ENCODE data around the gene UGGT2. TPM values are rescaled to one million over a fixed set of nuclear protein-coding genes. Genes with fewer than 3 reads are reported as not detected.
A peak's percentile ranks its signal among the peaks of the same experiment; 100 is the strongest.
"Not testable (repeated sequence)": the region's sequence is repeated elsewhere in the genome, so short reads cannot be mapped to it uniquely, and the experiment has no call there.

The UGGT2 gene
- total and polyA plus RNA-seq, 2 of the 13 experiments (the other 11 are each of a cell fraction or from before 2014, with no cell fraction given), result 13.2 to 27.1 TPM

- FAIRE-seq; H3K27ac ChIP-seq (ENCODE audit: extremely low read length, insufficient read depth, low read length); BruUV-seq (replicated peaks); H3K9ac ChIP-seq (ENCODE audit: insufficient read depth, low read depth, low read length); POLR2A ChIA-PET; H3K4me1 ChIP-seq (ENCODE audit: insufficient read depth, low read length); H3K4me3 ChIP-seq (replicated peaks in 1 of 3; ENCODE audit: insufficient read depth in 1 of 3, low read depth in 2 of 3, low read length in 3 of 3); in situ Hi-C loops (cut with HindIII; ENCODE audit: extremely low pct_ligation_motif_present, low pct_unique_long_range_greater_than_20kb); CTCF ChIA-PET (ENCODE audit: low intra/inter-chr PET ratio, low total read pairs); H3K9me3 ChIP-seq (ENCODE audit: low read length); H2AFZ ChIP-seq (ENCODE audit: low read length); H3K36me3 ChIP-seq (replicated peaks in 1 of 2; ENCODE audit: control insufficient read depth in 1 of 2, insufficient read depth in 2 of 2, low read length in 2 of 2); DNase-seq (ENCODE audit: low spot score); intact Hi-C loops (cut with micrococcal nuclease; ENCODE audit: unreplicated experiment); ATAC-seq; H4K20me1 ChIP-seq (ENCODE audit: insufficient read depth, low read length); H3K27me3 ChIP-seq (ENCODE audit: control insufficient read depth in 1 of 2, insufficient read depth in 2 of 2, low read length in 2 of 2): not testable (repeated sequence)
- WGBS (ENCODE audit: low lambda C conversion rate), result 94% methylated on average over 5 of the region's 5 CpGs
- peak overlapping the region; percentile 84; the same call in 1 of the 2 replicates for H3K4me2 ChIP-seq (ENCODE audit: low read depth, low read length)
- H3K79me2 ChIP-seq (ENCODE audit: insufficient read depth, low read length), result peaks cover 18% of the 10 kb centered on the region
Observed at GRCh38 chr13:96051491-96051890, 1.7 kb downstream of the UGGT2 start.

GRCh38 chr13:96050955-96051354 is 2.2 kb downstream of the UGGT2 start:
- BruUV-seq (replicated peaks); in situ Hi-C loops (cut with HindIII; ENCODE audit: extremely low pct_ligation_motif_present, low pct_unique_long_range_greater_than_20kb); H3K4me2 ChIP-seq (ENCODE audit: low read depth, low read length); H3K4me3 ChIP-seq (replicated peaks in 1 of 3; ENCODE audit: insufficient read depth in 1 of 3, low read depth in 2 of 3, low read length in 3 of 3); POLR2A ChIA-PET; intact Hi-C loops (cut with micrococcal nuclease; ENCODE audit: unreplicated experiment); H3K9ac ChIP-seq (ENCODE audit: insufficient read depth, low read depth, low read length); ATAC-seq; H4K20me1 ChIP-seq (ENCODE audit: insufficient read depth, low read length); CTCF ChIA-PET (ENCODE audit: low intra/inter-chr PET ratio, low total read pairs); H2AFZ ChIP-seq (ENCODE audit: low read length); FAIRE-seq; DNase-seq (ENCODE audit: low spot score); H3K27ac ChIP-seq (ENCODE audit: extremely low read length, insufficient read depth, low read length); H3K9me3 ChIP-seq (ENCODE audit: low read length); H3K27me3 ChIP-seq (ENCODE audit: control insufficient read depth in 1 of 2, insufficient read depth in 2 of 2, low read length in 2 of 2); H3K36me3 ChIP-seq (replicated peaks in 1 of 2; ENCODE audit: control insufficient read depth in 1 of 2, insufficient read depth in 2 of 2, low read length in 2 of 2); H3K4me1 ChIP-seq (ENCODE audit: insufficient read depth, low read length): not testable (repeated sequence)
- 100% methylated on average over 4 of the region's 4 CpGs for WGBS (ENCODE audit: low lambda C conversion rate)
- H3K79me2 ChIP-seq (ENCODE audit: insufficient read depth, low read length), result peaks cover 20% of the 10 kb centered on the region

- DNase-seq (ENCODE audit: low spot score); in situ Hi-C loops (cut with HindIII; ENCODE audit: extremely low pct_ligation_motif_present, low pct_unique_long_range_greater_than_20kb); H3K27ac ChIP-seq (ENCODE audit: extremely low read length, insufficient read depth, low read length); H3K9me3 ChIP-seq (ENCODE audit: low read length); H2AFZ ChIP-seq (ENCODE audit: low read length); H3K27me3 ChIP-seq (ENCODE audit: control insufficient read depth in 1 of 2, insufficient read depth in 2 of 2, low read length in 2 of 2); CTCF ChIA-PET (ENCODE audit: low intra/inter-chr PET ratio, low total read pairs); POLR2A ChIA-PET; H3K4me3 ChIP-seq (replicated peaks in 1 of 3; ENCODE audit: insufficient read depth in 1 of 3, low read depth in 2 of 3, low read length in 3 of 3); FAIRE-seq; H3K9ac ChIP-seq (ENCODE audit: insufficient read depth, low read depth, low read length); H3K4me2 ChIP-seq (ENCODE audit: low read depth, low read length); BruUV-seq (replicated peaks); ATAC-seq; H3K4me1 ChIP-seq (ENCODE audit: insufficient read depth, low read length); intact Hi-C loops (cut with micrococcal nuclease; ENCODE audit: unreplicated experiment); H3K36me3 ChIP-seq (replicated peaks in 1 of 2; ENCODE audit: control insufficient read depth in 1 of 2, insufficient read depth in 2 of 2, low read length in 2 of 2); H4K20me1 ChIP-seq (ENCODE audit: insufficient read depth, low read length): not testable (repeated sequence)
- 94% methylated on average over 15 of the region's 16 CpGs for WGBS (ENCODE audit: low lambda C conversion rate)
- peak; percentile 94 for TF ChIP-seq ZBTB33 (CRISPR knock-in tag; IDR thresholded peaks at IDR 0.05)
- peak; percentile 73 for TF ChIP-seq ZNF281 (CRISPR knock-in tag; IDR thresholded peaks at IDR 0.05; ENCODE audit: borderline replicate concordance)
- 0 out of 2 replicates have a peak, but pooled peaks have one; percentile 17 for TF ChIP-seq HOXA3 (CRISPR knock-in tag; IDR thresholded peaks at IDR 0.05)
- H3K79me2 ChIP-seq (ENCODE audit: insufficient read depth, low read length), result peaks cover 38% of the 10 kb centered on the region
Observed at GRCh38 chr13:96046449-96047126, 6.6 kb downstream of the UGGT2 start.
